Measurements from ENCODE around the gene SYTL1. TPM values are rescaled to one million over a fixed set of nuclear protein-coding genes. Genes with fewer than 3 reads are reported as not detected.

SYTL1 gene
- total RNA-seq, 1 experiment from 2014 or later, result 0.12 TPM

- DNase-seq (ENCODE audit: low read depth), result no peak
Measured at GRCh38 chr1:27403065-27403726, 61.4 kb downstream of the SYTL1 start.

Other genes with a start within 250 kb of the SYTL1 start
- gene SLC9A1, start 186.9 kb upstream of the SYTL1 start, total RNA-seq (2014; rRNA removed; shearing (Covaris generic)), result 11.1 and 11.4 TPM in 2 replicates
- gene WDTC1, start 107.4 kb upstream of the SYTL1 start, total RNA-seq (2014; rRNA removed; shearing (Covaris generic)), result 14.5 and 14.9 TPM in 2 replicates
- 47.4 and 47.8 TPM in 2 replicates for gene TMEM222, start 19.9 kb upstream of the SYTL1 start, total RNA-seq (2014; rRNA removed; shearing (Covaris generic))
- gene MAP3K6, start 24.9 kb downstream of the SYTL1 start, total RNA-seq (2014; rRNA removed; shearing (Covaris generic)), result 14.5 and 20.6 TPM in 2 replicates
- gene FCN3, start 32.8 kb downstream of the SYTL1 start, total RNA-seq (2014; rRNA removed; shearing (Covaris generic)), result not detected in 2 replicates
- gene CD164L2, start 41.3 kb downstream of the SYTL1 start, total RNA-seq (2014; rRNA removed; shearing (Covaris generic)), result not detected in 2 replicates
- gene GPR3, start 50.6 kb downstream of the SYTL1 start, total RNA-seq (2014; rRNA removed; shearing (Covaris generic)), result 4.5 and 6.4 TPM in 2 replicates
- 15.1 and 16.3 TPM in 2 replicates for gene WASF2, start 148.1 kb downstream of the SYTL1 start, total RNA-seq (2014; rRNA removed; shearing (Covaris generic))

Measured in RPMI7951 (cell line).